ENCODE data around the gene ASPSCR1.

- no peak for TF ChIP-seq YY1 (IDR thresholded peaks at IDR 0.05; ENCODE audit: low read depth, low read length)
- TF ChIP-seq CTCF (IDR thresholded peaks at IDR 0.05; ENCODE audit: control extremely low read depth in 1 of 3, insufficient read depth in 1 of 3, low read depth in 1 of 3, low read length in 3 of 3): no peak
- TF ChIP-seq FOSL1 (IDR thresholded peaks at IDR 0.05; ENCODE audit: insufficient read depth, low read depth, low read length): no peak
- TF ChIP-seq, protein P1, sequence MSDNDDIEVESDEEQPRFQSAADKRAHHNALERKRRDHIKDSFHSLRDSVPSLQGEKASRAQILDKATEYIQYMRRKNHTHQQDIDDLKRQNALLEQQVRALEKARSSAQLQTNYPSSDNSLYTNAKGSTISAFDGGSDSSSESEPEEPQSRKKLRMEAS (IDR thresholded peaks at IDR 0.05): no peak
- no peak for TF ChIP-seq POLR2A (IDR thresholded peaks at IDR 0.05; ENCODE audit: control extremely low read depth in 1 of 2, low read depth in 2 of 2, low read length in 2 of 2)
Measured at GRCh38 chr17:81983639-81984373, 6.4 kb downstream of the ASPSCR1 start.
